Nephron (organoid): ENCODE results near the gene DZIP3.
A peak's percentile ranks its signal among the peaks of the same experiment; 100 is the strongest.

ENCODE experiments used
- H3K27ac Mint-ChIP-seq, 3 experiments: 2 replicates each; pipeline ENCODE4 v1.8.0; 2020; ENCODE audit warnings: mixed read lengths in 3 of 3, mild to moderate bottlenecking in 2 of 3, moderate library complexity in 1 of 3
- H3K27me3 Mint-ChIP-seq: 2 replicates; pipeline ENCODE4 v1.8.0; 2021; ENCODE audit warnings: low read depth, mild to moderate bottlenecking, moderate library complexity, mixed read lengths
- H3K36me3 Mint-ChIP-seq: 2 replicates; pipeline ENCODE4 v1.8.0; 2020; ENCODE audit warnings: low read depth, mixed read lengths
- H3K4me1 Mint-ChIP-seq: 2 replicates; pipeline ENCODE4 v1.8.0; 2020; ENCODE audit warnings: mixed read lengths
- H3K4me3 Mint-ChIP-seq, 3 experiments: 2 replicates each; pipeline ENCODE4 v1.8.0; 2020; ENCODE audit warnings: mild to moderate bottlenecking in 3 of 3, mixed read lengths in 3 of 3, moderate library complexity in 2 of 3
- H3K9me3 Mint-ChIP-seq: 2 replicates; pipeline ENCODE4 v1.8.0; 2020; ENCODE audit warnings: mixed read lengths
- CTCF ChIP-seq, 3 experiments: fragments of 200-600 bp; sonication (generic); IDR thresholded peaks; one replicate each; pipeline ENCODE4 v1.5.0; 2021; ENCODE audit warnings: antibody characterized with exemption in 3 of 3; ENCODE audit not compliant: unreplicated experiment in 3 of 3

Gene DZIP3

GRCh38 chr3:108705045-108705444 is 115.5 kb downstream of the DZIP3 start:
- H3K4me3 Mint-ChIP-seq = no peak overlapping the region

GRCh38 chr3:108713009-108713516 is 123.5 kb downstream of the DZIP3 start:
- no peaks in the 10 kb centered on the region for H3K36me3 Mint-ChIP-seq
- no peak overlapping the region for H3K4me3 Mint-ChIP-seq
- no peak for TF ChIP-seq CTCF (IDR thresholded peaks at IDR 0.05; ENCODE audit: unreplicated experiment in 3 of 3)
- no peak overlapping the region for H3K27ac Mint-ChIP-seq
- H3K4me1 Mint-ChIP-seq = no peaks in the 10 kb centered on the region
- H3K27me3 Mint-ChIP-seq = no peaks in the 10 kb centered on the region
- H3K9me3 Mint-ChIP-seq = no peaks in the 10 kb centered on the region

More at GRCh38 chr3:108705045-108705444, 115.5 kb downstream of the DZIP3 start:
- peaks cover 27% of the 10 kb centered on the region for H3K36me3 Mint-ChIP-seq
- TF ChIP-seq CTCF (IDR thresholded peaks at IDR 0.05; ENCODE audit: unreplicated experiment in 3 of 3) = no peak
- no peaks in the 10 kb centered on the region for H3K27me3 Mint-ChIP-seq
- H3K27ac Mint-ChIP-seq = no peak overlapping the region
- H3K4me1 Mint-ChIP-seq = no peaks in the 10 kb centered on the region
- H3K9me3 Mint-ChIP-seq = peaks cover 46% of the 10 kb centered on the region

GRCh38 chr3:108713816-108714215 is 124.3 kb downstream of the DZIP3 start:
- TF ChIP-seq CTCF (IDR thresholded peaks at IDR 0.05; ENCODE audit: unreplicated experiment in 3 of 3) = no peak

GRCh38 chr3:108718454-108718853 is 128.9 kb downstream of the DZIP3 start:
- H3K27me3 Mint-ChIP-seq = no peaks in the 10 kb centered on the region
- H3K36me3 Mint-ChIP-seq = no peaks in the 10 kb centered on the region
- H3K4me3 Mint-ChIP-seq = no peak overlapping the region
- peak overlapping the region in 1 of 3 experiments; percentile 40 for H3K27ac Mint-ChIP-seq
- H3K4me1 Mint-ChIP-seq = peaks cover 17% of the 10 kb centered on the region
- no peak for TF ChIP-seq CTCF (IDR thresholded peaks at IDR 0.05; ENCODE audit: unreplicated experiment in 3 of 3)
- no peaks in the 10 kb centered on the region for H3K9me3 Mint-ChIP-seq

More at GRCh38 chr3:108713816-108714215, 124.3 kb downstream of the DZIP3 start:
- Mint-ChIP-seq H3K4me1 (peaks cover 7% of the 10 kb centered on the region), H3K4me3 (no peak overlapping the region), H3K27me3 (no peaks in the 10 kb centered on the region), H3K9me3 (no peaks in the 10 kb centered on the region), H3K36me3 (no peaks in the 10 kb centered on the region), H3K27ac (no peak overlapping the region)

GRCh38 chr3:108719178-108719806 is 129.8 kb downstream of the DZIP3 start:
- no peaks in the 10 kb centered on the region for H3K9me3 Mint-ChIP-seq
- TF ChIP-seq CTCF (IDR thresholded peaks at IDR 0.05; ENCODE audit: unreplicated experiment in 3 of 3) = no peak
- H3K27me3 Mint-ChIP-seq = no peaks in the 10 kb centered on the region
- peak overlapping the region in 2 of 3 experiments; percentile 40 to 41 for H3K27ac Mint-ChIP-seq
- peaks cover 17% of the 10 kb centered on the region for H3K4me1 Mint-ChIP-seq
- no peaks in the 10 kb centered on the region for H3K36me3 Mint-ChIP-seq
- H3K4me3 Mint-ChIP-seq = no peak overlapping the region

- H3K9me3 Mint-ChIP-seq = no peaks in the 10 kb centered on the region
These were observed 133.2 kb downstream of the DZIP3 start for GRCh38 chr3:108722724-108723123.

More at GRCh38 chr3:108722724-108723123, 133.2 kb downstream of the DZIP3 start:
- peaks cover 17% of the 10 kb centered on the region for H3K4me1 Mint-ChIP-seq
- TF ChIP-seq CTCF (IDR thresholded peaks at IDR 0.05; ENCODE audit: unreplicated experiment in 3 of 3) = no peak
- H3K27me3 Mint-ChIP-seq = no peaks in the 10 kb centered on the region
- no peak overlapping the region for H3K27ac Mint-ChIP-seq
- H3K4me3 Mint-ChIP-seq = no peak overlapping the region
- no peaks in the 10 kb centered on the region for H3K36me3 Mint-ChIP-seq
